ENCODE results near the gene RND2. TPM values are rescaled to one million over a fixed set of nuclear protein-coding genes. Genes with fewer than 3 reads are reported as not detected.

The RND2 gene
- total and polyA plus RNA-seq, 9 of the 15 experiments (the other 6 are each of a cell fraction or from before 2014, with no cell fraction given): 0.15 to 1.9 (median 0.98) TPM

DNA sequence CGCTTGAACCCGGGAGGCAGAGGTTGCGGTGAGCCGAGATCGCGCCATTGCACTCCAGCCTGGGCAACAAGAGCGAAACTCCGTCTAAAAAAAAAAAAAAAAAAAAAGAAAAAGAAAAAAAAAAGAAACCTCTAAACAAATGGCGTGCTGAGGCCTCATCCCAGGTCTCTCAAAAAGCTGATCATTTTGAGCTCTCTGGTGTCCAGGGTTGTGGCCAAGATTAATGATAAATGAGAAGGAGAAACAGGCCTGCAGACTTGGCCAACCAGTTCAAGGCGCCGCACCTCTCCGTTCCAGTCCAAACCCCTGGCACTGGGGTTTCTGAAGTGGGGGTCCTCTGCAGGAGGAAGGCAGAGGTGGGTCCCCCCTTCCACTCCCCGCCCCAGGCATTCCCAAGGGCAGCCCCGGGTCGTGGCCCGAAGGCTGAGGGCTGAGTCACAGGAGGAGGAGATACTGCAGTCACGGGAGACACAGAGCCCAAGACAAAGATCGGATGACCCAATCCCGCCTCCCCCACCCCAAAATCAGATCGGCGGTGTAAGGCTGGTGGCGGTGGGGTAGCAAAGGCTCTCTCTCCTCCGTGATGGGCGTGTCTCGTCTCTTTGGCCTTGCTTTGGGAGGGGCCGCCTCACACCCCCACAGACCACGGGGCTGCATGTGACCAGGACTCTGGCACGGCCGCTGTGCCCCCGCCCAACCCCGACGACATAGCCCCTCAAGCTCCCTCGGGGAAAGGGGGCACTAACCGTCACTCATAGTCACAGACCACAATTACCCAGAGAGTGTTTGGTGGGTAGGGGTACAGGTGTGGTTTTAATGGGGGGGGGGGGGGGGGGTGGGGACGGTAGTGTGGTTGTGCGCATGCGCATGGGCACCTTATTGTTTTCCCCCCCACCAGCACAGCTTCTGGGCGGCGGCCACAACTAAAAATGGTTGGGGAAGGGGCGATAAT is 4.0 kb upstream of the RND2 start (continued):
- TF ChIP-seq, protein P1, sequence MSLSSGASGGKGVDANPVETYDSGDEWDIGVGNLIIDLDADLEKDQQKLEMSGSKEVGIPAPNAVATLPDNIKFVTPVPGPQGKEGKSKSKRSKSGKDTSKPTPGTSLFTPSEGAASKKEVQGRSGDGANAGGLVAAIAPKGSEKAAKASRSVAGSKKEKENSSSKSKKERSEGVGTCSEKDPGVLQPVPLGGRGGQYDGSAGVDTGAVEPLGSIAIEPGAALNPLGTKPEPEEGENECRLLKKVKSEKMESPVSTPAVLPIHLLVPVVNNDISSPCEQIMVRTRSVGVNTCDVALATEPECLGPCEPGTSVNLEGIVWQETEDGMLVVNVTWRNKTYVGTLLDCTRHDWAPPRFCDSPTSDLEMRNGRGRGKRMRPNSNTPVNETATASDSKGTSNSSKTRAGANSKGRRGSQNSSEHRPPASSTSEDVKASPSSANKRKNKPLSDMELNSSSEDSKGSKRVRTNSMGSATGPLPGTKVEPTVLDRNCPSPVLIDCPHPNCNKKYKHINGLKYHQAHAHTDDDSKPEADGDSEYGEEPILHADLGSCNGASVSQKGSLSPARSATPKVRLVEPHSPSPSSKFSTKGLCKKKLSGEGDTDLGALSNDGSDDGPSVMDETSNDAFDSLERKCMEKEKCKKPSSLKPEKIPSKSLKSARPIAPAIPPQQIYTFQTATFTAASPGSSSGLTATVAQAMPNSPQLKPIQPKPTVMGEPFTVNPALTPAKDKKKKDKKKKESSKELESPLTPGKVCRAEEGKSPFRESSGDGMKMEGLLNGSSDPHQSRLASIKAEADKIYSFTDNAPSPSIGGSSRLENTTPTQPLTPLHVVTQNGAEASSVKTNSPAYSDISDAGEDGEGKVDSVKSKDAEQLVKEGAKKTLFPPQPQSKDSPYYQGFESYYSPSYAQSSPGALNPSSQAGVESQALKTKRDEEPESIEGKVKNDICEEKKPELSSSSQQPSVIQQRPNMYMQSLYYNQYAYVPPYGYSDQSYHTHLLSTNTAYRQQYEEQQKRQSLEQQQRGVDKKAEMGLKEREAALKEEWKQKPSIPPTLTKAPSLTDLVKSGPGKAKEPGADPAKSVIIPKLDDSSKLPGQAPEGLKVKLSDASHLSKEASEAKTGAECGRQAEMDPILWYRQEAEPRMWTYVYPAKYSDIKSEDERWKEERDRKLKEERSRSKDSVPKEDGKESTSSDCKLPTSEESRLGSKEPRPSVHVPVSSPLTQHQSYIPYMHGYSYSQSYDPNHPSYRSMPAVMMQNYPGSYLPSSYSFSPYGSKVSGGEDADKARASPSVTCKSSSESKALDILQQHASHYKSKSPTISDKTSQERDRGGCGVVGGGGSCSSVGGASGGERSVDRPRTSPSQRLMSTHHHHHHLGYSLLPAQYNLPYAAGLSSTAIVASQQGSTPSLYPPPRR (CRISPR knock-in tag; IDR thresholded peaks at IDR 0.05; ENCODE audit: borderline replicate concordance): no peak
- TF ChIP-seq MEIS2 (IDR thresholded peaks at IDR 0.05; ENCODE audit: partially characterized antibody) (peak; percentile 36), POLR3G (IDR thresholded peaks at IDR 0.05; ENCODE audit: extremely low read depth, insufficient read length, insufficient replicate concordance) (no peak), ZNF707 (CRISPR knock-in tag; conservative IDR thresholded peaks at IDR 0.05) (no peak), ZBTB8A (IDR thresholded peaks at IDR 0.05; ENCODE audit: partially characterized antibody) (no peak), NCOR1 (IDR thresholded peaks at IDR 0.05) (peak; percentile 65), ZNF175 (CRISPR knock-in tag; IDR thresholded peaks at IDR 0.05; ENCODE audit: low read depth) (no peak), ZNF695 (CRISPR knock-in tag; IDR thresholded peaks at IDR 0.05) (no peak), KHSRP (IDR thresholded peaks at IDR 0.05) (0 out of 2 replicates have a peak, but pooled peaks have one; percentile 4), SAP30 (IDR thresholded peaks at IDR 0.05; ENCODE audit: borderline replicate concordance, insufficient read depth, low read depth, low read length, poor library complexity, severe bottlenecking) (no peak), SRSF9 (IDR thresholded peaks at IDR 0.05; ENCODE audit: borderline replicate concordance, low read depth, low read length) (no peak), TRIM25 (IDR thresholded peaks at IDR 0.05; ENCODE audit: borderline replicate concordance) (no peak), PTBP1 (IDR thresholded peaks at IDR 0.05; ENCODE audit: low read depth, low read length) (no peak), ZSCAN32 (CRISPR knock-in tag; IDR thresholded peaks at IDR 0.05) (no peak)
- TF ChIP-seq, protein P2, sequence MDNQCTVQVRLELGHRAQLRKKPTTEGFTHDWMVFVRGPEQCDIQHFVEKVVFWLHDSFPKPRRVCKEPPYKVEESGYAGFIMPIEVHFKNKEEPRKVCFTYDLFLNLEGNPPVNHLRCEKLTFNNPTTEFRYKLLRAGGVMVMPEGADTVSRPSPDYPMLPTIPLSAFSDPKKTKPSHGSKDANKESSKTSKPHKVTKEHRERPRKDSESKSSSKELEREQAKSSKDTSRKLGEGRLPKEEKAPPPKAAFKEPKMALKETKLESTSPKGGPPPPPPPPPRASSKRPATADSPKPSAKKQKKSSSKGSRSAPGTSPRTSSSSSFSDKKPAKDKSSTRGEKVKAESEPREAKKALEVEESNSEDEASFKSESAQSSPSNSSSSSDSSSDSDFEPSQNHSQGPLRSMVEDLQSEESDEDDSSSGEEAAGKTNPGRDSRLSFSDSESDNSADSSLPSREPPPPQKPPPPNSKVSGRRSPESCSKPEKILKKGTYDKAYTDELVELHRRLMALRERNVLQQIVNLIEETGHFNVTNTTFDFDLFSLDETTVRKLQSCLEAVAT (IDR thresholded peaks at IDR 0.05): peak in 1 of 2 experiments; percentile 64; a peak in 2 of 4 replicates
- TF ChIP-seq, protein P3, sequence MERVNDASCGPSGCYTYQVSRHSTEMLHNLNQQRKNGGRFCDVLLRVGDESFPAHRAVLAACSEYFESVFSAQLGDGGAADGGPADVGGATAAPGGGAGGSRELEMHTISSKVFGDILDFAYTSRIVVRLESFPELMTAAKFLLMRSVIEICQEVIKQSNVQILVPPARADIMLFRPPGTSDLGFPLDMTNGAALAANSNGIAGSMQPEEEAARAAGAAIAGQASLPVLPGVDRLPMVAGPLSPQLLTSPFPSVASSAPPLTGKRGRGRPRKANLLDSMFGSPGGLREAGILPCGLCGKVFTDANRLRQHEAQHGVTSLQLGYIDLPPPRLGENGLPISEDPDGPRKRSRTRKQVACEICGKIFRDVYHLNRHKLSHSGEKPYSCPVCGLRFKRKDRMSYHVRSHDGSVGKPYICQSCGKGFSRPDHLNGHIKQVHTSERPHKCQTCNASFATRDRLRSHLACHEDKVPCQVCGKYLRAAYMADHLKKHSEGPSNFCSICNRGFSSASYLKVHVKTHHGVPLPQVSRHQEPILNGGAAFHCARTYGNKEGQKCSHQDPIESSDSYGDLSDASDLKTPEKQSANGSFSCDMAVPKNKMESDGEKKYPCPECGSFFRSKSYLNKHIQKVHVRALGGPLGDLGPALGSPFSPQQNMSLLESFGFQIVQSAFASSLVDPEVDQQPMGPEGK (CRISPR knock-in tag; IDR thresholded peaks at IDR 0.05; ENCODE audit: borderline replicate concordance): 0 out of 2 replicates have a peak, but pooled peaks have one; percentile 9

Measured in K562 (cell line).